ENCODE measurements around the gene G6PD.

Gene G6PD

DNA sequence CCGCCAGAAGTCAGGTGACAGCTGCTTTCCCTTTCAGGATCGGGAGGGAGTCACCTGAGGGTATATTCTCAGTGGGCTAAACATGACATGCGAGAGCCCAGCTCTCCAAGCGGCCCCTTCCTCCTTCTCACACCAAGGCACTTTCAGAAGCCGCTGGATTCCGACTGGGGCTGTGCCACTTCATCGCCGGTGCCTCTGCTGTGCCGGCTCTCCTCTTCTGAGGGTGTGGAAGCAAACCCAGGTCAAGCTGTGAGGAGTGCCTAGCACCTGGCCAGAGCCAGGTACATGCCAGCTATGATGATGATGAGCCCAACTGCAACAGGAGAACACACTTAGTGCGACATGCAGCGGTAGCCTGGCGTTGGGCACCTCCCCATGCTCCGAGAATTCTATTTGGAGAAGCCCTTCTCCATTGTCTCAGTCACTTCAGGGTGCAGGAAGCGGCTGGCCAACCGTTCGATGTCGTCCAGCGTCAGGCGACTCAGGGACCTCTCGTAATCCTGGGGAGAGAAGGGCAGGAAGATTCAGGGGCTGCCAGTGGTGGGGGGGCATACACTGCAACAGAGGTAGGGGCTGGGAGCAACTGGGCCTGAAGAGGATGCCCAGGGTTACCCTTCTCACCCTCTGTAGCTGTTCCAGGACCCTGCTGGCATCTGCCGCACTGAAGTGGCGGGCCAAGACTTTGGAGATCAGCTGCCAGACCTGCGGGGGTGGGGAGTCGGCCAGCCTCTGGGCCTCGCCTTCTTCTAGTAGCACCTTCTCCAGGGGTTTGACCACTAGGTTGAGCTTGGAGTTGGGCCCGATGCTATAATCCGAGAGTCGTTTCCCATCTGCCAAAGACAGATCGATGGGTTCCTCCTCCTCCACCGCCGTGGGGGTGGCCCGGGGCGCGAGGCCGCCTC is 61.2 kb downstream of the G6PD start:
- Histone ChIP-seq H3K4me3 (replicated peaks; ENCODE audit: insufficient read depth, low read length) (peak overlapping the region; percentile 59), H3K27me3 (ENCODE audit: insufficient read depth, poor library complexity, severe bottlenecking) (no peaks in the 10 kb centered on the region), H3K27ac (replicated peaks) (peak overlapping the region; percentile 80)
- DNase-seq (ENCODE audit: low read depth in 1 of 2, low spot score in 1 of 2) = no peak
- TF ChIP-seq GABPA (IDR thresholded peaks at IDR 0.05; ENCODE audit: low read depth) (no peak), SPI1 (IDR thresholded peaks at IDR 0.05; ENCODE audit: borderline replicate concordance, low read depth) (no peak), POLR2AphosphoS5 (IDR thresholded peaks at IDR 0.05; ENCODE audit: low read depth) (no peak)
- TF ChIP-seq, protein P1, sequence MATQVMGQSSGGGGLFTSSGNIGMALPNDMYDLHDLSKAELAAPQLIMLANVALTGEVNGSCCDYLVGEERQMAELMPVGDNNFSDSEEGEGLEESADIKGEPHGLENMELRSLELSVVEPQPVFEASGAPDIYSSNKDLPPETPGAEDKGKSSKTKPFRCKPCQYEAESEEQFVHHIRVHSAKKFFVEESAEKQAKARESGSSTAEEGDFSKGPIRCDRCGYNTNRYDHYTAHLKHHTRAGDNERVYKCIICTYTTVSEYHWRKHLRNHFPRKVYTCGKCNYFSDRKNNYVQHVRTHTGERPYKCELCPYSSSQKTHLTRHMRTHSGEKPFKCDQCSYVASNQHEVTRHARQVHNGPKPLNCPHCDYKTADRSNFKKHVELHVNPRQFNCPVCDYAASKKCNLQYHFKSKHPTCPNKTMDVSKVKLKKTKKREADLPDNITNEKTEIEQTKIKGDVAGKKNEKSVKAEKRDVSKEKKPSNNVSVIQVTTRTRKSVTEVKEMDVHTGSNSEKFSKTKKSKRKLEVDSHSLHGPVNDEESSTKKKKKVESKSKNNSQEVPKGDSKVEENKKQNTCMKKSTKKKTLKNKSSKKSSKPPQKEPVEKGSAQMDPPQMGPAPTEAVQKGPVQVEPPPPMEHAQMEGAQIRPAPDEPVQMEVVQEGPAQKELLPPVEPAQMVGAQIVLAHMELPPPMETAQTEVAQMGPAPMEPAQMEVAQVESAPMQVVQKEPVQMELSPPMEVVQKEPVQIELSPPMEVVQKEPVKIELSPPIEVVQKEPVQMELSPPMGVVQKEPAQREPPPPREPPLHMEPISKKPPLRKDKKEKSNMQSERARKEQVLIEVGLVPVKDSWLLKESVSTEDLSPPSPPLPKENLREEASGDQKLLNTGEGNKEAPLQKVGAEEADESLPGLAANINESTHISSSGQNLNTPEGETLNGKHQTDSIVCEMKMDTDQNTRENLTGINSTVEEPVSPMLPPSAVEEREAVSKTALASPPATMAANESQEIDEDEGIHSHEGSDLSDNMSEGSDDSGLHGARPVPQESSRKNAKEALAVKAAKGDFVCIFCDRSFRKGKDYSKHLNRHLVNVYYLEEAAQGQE (IDR thresholded peaks at IDR 0.05; ENCODE audit: insufficient replicate concordance, low read depth) = no peak
- TF ChIP-seq, protein P2, sequence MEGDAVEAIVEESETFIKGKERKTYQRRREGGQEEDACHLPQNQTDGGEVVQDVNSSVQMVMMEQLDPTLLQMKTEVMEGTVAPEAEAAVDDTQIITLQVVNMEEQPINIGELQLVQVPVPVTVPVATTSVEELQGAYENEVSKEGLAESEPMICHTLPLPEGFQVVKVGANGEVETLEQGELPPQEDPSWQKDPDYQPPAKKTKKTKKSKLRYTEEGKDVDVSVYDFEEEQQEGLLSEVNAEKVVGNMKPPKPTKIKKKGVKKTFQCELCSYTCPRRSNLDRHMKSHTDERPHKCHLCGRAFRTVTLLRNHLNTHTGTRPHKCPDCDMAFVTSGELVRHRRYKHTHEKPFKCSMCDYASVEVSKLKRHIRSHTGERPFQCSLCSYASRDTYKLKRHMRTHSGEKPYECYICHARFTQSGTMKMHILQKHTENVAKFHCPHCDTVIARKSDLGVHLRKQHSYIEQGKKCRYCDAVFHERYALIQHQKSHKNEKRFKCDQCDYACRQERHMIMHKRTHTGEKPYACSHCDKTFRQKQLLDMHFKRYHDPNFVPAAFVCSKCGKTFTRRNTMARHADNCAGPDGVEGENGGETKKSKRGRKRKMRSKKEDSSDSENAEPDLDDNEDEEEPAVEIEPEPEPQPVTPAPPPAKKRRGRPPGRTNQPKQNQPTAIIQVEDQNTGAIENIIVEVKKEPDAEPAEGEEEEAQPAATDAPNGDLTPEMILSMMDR (IDR thresholded peaks at IDR 0.05; ENCODE audit: insufficient read depth, low read length) = no peak

DNA sequence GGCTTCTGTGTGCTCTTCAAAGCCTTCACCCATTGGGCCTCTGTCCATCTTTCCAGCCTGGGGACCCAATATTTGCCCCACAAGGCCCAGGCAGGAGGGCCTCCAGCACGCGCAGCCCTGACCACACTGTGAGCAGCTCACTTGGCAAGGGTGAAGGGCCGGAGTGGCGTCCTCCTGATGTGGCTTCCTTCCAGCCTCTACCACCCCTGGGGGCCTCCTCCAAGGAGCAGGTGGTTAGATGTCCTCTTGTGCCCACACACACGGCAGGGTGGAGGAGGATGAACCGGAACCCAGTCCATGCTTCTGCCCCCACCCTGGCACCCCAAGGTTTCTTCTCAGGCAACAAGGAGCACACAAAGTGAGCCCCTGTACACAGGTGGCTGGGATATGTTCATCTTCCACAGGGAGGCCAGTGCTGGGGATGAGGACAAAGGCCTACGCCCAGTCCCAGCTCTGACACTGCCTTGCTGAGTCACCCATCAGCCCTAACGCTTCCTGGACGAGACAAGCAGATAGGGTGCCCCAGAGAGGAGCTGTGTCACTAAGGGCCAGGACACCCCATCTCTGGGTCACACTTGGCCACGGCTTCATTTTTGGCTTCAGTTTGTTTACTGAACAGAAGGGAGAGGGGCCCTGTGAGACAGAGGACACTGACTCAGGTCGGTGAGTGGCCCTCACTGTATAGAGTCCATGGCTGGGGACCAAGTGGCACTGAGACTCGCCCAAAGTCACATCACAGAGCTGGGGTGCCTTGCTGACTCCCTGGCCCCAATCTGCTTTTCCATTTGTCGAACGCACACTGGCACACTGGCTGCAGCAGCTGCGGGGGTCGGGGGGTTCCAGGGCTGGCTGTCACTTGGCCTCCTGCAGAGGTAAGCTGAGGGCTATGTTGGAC is 62.1 kb downstream of the G6PD start:
- Histone ChIP-seq H3K4me3 (replicated peaks; ENCODE audit: insufficient read depth, low read length) (peak overlapping the region; percentile 59; the same call in 1 of the 2 replicates), H3K27ac (replicated peaks) (peak overlapping the region; percentile 80), H3K27me3 (ENCODE audit: insufficient read depth, poor library complexity, severe bottlenecking) (no peaks in the 10 kb centered on the region)
- DNase-seq (ENCODE audit: low read depth in 1 of 2, low spot score in 1 of 2) = peak in 1 of 2 experiments; percentile 32
- TF ChIP-seq SPI1 (IDR thresholded peaks at IDR 0.05; ENCODE audit: borderline replicate concordance, low read depth) (no peak), GABPA (IDR thresholded peaks at IDR 0.05; ENCODE audit: low read depth) (no peak), POLR2AphosphoS5 (IDR thresholded peaks at IDR 0.05; ENCODE audit: low read depth) (no peak)
- TF ChIP-seq, protein P2 (IDR thresholded peaks at IDR 0.05; ENCODE audit: insufficient read depth, low read length) = no peak
- TF ChIP-seq, protein P1 (IDR thresholded peaks at IDR 0.05; ENCODE audit: insufficient replicate concordance, low read depth) = no peak

DNA sequence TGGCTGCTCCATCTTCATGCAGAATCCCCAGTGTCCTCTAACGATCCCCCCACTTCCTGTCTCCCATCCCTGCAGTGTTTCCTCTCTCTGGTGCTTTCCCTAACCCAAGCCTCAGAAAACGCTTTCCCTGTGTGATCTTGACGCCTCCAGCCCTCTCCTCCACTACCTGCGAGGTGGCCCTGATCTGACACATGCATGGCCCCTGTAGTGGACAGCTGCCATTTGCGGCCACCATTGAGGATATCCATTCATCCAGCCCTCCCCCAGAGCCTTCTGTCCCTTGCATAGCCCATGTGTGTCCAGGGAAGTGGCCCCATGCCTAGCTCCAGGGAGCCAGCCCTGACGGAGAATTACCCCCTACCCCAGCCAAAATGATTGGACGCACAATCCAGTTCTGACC is 63.3 kb downstream of the G6PD start:
- Histone ChIP-seq H3K27ac (replicated peaks) (no peak overlapping the region), H3K27me3 (ENCODE audit: insufficient read depth, poor library complexity, severe bottlenecking) (no peaks in the 10 kb centered on the region), H3K4me3 (replicated peaks; ENCODE audit: insufficient read depth, low read length) (no peak overlapping the region)
- TF ChIP-seq, protein P2 (IDR thresholded peaks at IDR 0.05; ENCODE audit: insufficient read depth, low read length) = no peak
- TF ChIP-seq POLR2AphosphoS5 (IDR thresholded peaks at IDR 0.05; ENCODE audit: low read depth) (no peak), SPI1 (IDR thresholded peaks at IDR 0.05; ENCODE audit: borderline replicate concordance, low read depth) (no peak), GABPA (IDR thresholded peaks at IDR 0.05; ENCODE audit: low read depth) (no peak)
- TF ChIP-seq, protein P1 (IDR thresholded peaks at IDR 0.05; ENCODE audit: insufficient replicate concordance, low read depth) = no peak
- no peak for DNase-seq (ENCODE audit: low read depth in 1 of 2, low spot score in 1 of 2)

Data from HL-60 (cell line).